HG02943 (cell line): ENCODE data around the gene FGF8.

Experiments
- ATAC-seq: cut with Tn5 transposase; IDR thresholded peaks from one replicate; pipeline ENCODE4 v1.9.1; 2021; ENCODE audit warnings: mild to moderate bottlenecking, low read depth, moderate library complexity; ENCODE audit not compliant: unreplicated experiment

Gene FGF8

DNA sequence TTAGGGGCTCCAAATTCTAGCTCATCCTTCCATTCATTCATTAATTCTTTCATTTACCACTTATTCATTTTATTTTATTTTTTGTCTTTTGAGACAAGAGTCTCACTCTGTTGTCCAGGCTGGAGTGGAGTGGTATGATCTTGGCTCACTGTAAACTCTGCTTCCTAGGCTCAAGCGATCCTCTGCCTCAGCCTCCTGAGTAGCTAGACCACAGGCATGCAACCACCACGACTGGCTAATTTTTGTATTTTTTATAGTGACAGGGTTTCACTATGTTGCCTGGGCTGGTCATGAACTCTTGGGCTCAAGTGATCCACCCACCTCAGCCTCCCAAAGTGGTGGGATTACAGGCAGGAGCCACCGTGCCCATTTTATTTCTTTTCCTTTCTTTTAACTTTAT, 31.6 kb downstream of the FGF8 start:
- ATAC-seq, result no peak

DNA sequence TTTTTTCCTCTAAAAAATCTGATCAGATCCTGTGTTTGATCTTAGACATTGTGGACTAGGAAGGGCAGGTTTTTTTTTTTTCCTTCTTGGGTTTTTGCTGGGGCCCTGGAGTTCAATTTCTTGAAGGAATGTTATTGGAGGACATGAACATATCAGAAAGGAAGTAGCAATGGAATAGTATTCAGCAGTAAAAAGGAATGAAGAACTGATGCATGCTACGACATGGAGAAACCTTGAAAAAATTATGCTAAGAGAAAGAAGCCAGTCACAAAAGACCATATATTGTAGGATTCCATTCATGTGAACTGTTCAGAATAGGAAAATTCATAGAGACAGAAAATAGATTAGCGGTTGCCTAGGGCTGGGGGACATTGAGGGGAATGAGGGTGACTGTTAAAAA, 34.0 kb downstream of the FGF8 start:
- ATAC-seq, result no peak

DNA sequence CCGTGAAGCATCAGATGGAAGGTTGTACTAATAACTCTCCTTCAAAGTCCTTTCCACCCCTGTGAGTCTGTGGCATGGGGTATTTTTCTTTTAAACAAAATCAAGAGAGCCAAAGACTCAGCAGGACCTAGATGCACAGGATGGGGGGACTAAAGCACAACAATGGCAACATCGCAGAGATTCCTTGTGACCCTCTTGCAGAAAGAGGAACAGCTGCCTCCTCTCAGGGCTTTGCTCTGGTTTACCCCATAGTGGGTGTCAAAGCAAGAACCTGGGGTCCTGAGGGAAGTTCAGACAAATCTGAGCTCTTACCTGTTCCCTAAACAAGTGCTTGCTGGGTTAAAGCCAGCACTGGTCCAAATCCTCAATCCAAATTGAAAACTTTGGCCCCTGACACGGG, 39.2 kb downstream of the FGF8 start:
- no peak for ATAC-seq

- ATAC-seq, result no peak
Observed at GRCh38 chr10:101732096-101732495, 43.8 kb downstream of the FGF8 start.

DNA sequence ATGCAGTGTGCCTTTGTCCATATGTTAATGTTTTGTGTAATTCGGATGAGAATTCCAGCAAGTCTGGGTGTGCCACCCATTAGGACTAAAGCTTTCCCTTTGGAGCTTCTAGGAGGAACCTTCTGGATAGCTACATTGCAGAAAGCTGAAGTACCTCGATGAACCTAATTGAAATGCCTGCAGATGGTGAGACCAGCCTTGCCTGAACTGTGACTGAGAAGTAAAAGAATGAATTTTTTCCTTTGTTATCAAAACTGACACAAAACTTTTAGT, 49.9 kb downstream of the FGF8 start:
- no peak for ATAC-seq

- no peak for ATAC-seq
Observed at GRCh38 chr10:101725296-101726114, 50.4 kb downstream of the FGF8 start.

DNA sequence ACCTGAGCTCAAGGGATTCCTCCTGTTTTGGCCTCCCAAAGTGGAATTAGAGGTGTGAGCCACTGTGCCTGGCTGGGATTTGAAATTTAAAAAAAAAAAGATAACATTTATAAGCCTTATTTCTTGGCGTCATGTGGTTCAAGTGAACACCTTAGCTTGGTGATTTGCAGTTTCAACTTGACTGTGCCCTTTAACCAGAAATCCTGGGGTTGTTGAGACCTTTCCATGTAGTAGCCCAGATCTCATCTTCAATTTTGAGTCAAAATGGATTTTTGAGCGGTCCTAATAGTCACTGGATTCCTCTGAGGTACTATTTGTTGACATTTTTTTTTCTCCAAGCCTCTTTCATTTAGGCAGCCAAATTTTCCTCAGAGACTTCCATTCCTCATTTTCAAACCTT, 51.5 kb downstream of the FGF8 start:
- no peak for ATAC-seq

GRCh38 chr10:101723176-101723575, 52.7 kb downstream of the FGF8 start:
- ATAC-seq, result no peak

- no peak for ATAC-seq
Observed at GRCh38 chr10:101721806-101722205, 54.1 kb downstream of the FGF8 start.

- no peak for ATAC-seq
Observed at GRCh38 chr10:101720606-101721230, 55.2 kb downstream of the FGF8 start.
